Measurements from ENCODE around the gene BROX. TPM values are rescaled to one million over a fixed set of nuclear protein-coding genes. Genes with fewer than 3 reads are reported as not detected.

Gene BROX
- total and polyA plus RNA-seq, 4 experiments from 2014 or later, result 15.6 to 68.3 (median 41.5) TPM

- intact Hi-C loops (cut with micrococcal nuclease), result no loop called here
- no peaks in the 10 kb centered on the region for H3K9me3 Mint-ChIP-seq
- no peak overlapping the region for H3K4me3 Mint-ChIP-seq
- H3K27ac Mint-ChIP-seq, result peak overlapping the region in 1 of 7 donors; percentile 55
- no peak for DNase-seq
- peaks cover 64 to 81% of the 10 kb centered on the region in 2 donors for H3K36me3 Mint-ChIP-seq
- POLR2A ChIA-PET (ENCODE audit: partially characterized antibody), result interaction anchor here (2.7 kb wide), 1 partner anchor 15 kb away, joined by 11 read pairs; no protein-coding TSS in a partner anchor
- H3K4me1 ChIP-seq (ENCODE audit: insufficient read depth, low read length), result no peaks in the 10 kb centered on the region
- peaks cover 87% of the 10 kb centered on the region for H3K36me3 ChIP-seq (ENCODE audit: insufficient read depth, low read length)
- H3K4me3 ChIP-seq (ENCODE audit: low read length in 2 of 2), result no peak overlapping the region
- peaks cover 0 to 10% (median 5%) of the 10 kb centered on the region in 4 donors for H3K4me1 Mint-ChIP-seq
- H3K27me3 Mint-ChIP-seq, result no peaks in the 10 kb centered on the region
- CTCF ChIA-PET (ENCODE audit: partially characterized antibody), result interaction anchor here (1.0 kb wide), 1 partner anchor 395 kb away, joined by 3 read pairs; no protein-coding TSS in a partner anchor
- no peaks in the 10 kb centered on the region for H3K27me3 ChIP-seq (ENCODE audit: insufficient read depth, low read length)
- H3K27ac ChIP-seq (ENCODE audit: low read depth, low read length), result no peak overlapping the region
- no peaks in the 10 kb centered on the region for H3K9me3 ChIP-seq (ENCODE audit: control insufficient read depth in 1 of 2, low read length in 2 of 2)
These were observed 16.4 kb downstream of the BROX start for GRCh38 chr1:222728746-222729145.

- intact Hi-C loops (cut with micrococcal nuclease), result no loop called here
- Mint-ChIP-seq H3K36me3 (peaks cover 56 to 78% of the 10 kb centered on the region in 2 donors), H3K27me3 (no peaks in the 10 kb centered on the region), H3K4me3 (no peak overlapping the region), H3K27ac (peak overlapping the region in 3 of 7 donors; percentile 11 to 72 (median 30)), H3K4me1 (peaks cover 0 to 11% (median 4%) of the 10 kb centered on the region in 4 donors), H3K9me3 (no peaks in the 10 kb centered on the region)
- H3K9me3 ChIP-seq (ENCODE audit: control insufficient read depth in 1 of 2, low read length in 2 of 2), result no peaks in the 10 kb centered on the region
- no peak for DNase-seq
- H3K27me3 ChIP-seq (ENCODE audit: insufficient read depth, low read length), result no peaks in the 10 kb centered on the region
- POLR2A ChIA-PET (ENCODE audit: partially characterized antibody), result no interaction called here
- H3K4me3 ChIP-seq (ENCODE audit: low read length in 2 of 2), result no peak overlapping the region
- H3K36me3 ChIP-seq (ENCODE audit: insufficient read depth, low read length), result peaks cover 84% of the 10 kb centered on the region
- CTCF ChIA-PET (ENCODE audit: partially characterized antibody), result no interaction called here
- no peaks in the 10 kb centered on the region for H3K4me1 ChIP-seq (ENCODE audit: insufficient read depth, low read length)
- no peak overlapping the region for H3K27ac ChIP-seq (ENCODE audit: low read depth, low read length)
These were observed 18.5 kb downstream of the BROX start for GRCh38 chr1:222730866-222731265.

DNA sequence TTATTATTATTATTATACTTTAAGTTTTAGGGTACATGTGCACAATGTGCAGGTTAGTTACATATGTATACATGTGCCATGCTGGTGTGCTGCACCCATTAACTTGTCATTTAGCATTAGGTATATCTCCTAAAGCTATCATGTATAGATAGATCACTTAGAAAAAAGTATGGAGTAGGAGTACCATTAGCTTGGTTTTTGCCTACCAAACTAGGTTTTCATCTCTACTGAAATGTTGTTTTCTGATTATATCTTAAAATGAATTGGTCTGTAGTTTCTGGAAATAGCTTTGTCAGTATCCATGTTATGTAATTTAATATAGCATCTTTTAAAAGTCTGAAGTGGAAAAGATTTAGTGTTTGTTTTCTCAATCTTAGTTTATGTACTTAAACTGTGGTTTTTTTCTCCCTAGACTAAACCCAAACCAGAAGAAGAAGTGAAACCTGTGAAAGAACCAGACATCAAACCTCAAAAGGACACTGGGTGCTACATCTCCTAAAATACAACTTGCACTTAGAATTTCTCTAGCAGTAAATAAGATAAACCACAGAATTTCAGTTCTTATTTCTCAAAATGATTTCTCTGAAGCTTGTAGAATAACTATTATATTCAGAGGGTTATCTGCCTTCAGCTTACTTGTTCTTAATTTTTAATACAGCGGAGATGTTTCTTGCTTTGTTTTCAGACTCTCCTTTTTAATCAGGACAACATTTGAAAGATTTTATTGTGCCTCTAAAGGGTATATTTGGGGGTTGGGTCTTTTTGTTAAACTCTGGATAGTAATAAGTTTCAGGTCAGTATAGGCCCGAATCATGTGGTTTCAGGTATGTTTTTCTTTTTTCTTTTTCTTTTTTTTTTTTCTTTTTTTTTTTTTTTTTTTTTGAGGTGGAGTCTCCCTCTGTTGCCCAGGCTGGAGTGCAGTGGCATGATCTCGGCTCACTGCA, 20.1 kb downstream of the BROX start:
- Mint-ChIP-seq H3K4me3 (no peak overlapping the region), H3K27ac (peak overlapping the region in 4 of 7 donors; percentile 25 to 46 (median 36)), H3K4me1 (peaks cover 0 to 10% (median 4%) of the 10 kb centered on the region in 4 donors), H3K36me3 (peaks cover 47 to 66% of the 10 kb centered on the region in 2 donors), H3K9me3 (no peaks in the 10 kb centered on the region), H3K27me3 (no peaks in the 10 kb centered on the region)
- ChIA-PET POLR2A (ENCODE audit: partially characterized antibody) (no interaction called here), CTCF (ENCODE audit: partially characterized antibody) (no interaction called here)
- Histone ChIP-seq H3K4me1 (ENCODE audit: insufficient read depth, low read length) (no peaks in the 10 kb centered on the region), H3K36me3 (ENCODE audit: insufficient read depth, low read length) (peaks cover 69% of the 10 kb centered on the region), H3K27ac (ENCODE audit: low read depth, low read length) (no peak overlapping the region), H3K27me3 (ENCODE audit: insufficient read depth, low read length) (no peaks in the 10 kb centered on the region), H3K4me3 (ENCODE audit: low read length in 2 of 2) (no peak overlapping the region), H3K9me3 (ENCODE audit: control insufficient read depth in 1 of 2, low read length in 2 of 2) (no peaks in the 10 kb centered on the region)
- intact Hi-C loops (cut with micrococcal nuclease), result no loop called here
- DNase-seq, result no peak

DNA sequence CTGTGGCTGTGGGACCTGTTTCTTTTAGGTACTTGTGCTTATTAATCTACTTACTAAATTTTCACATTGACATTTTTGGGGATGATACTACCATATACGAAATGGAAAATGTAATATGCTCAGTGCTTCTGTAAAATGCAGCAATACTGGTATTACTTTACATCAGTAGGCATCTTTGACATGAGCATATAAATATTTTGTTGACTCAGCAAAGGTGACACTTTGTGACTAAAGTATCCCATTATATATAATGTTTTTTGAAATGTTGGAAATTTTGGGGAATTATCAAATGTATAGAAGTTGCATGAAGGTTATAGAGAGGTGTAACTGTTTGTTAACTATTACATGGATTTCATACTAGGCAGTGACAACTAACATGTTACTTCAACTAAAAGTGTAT, 22.4 kb downstream of the BROX start:
- no peaks in the 10 kb centered on the region for H3K9me3 ChIP-seq (ENCODE audit: control insufficient read depth in 1 of 2, low read length in 2 of 2)
- H3K36me3 ChIP-seq (ENCODE audit: insufficient read depth, low read length), result peaks cover 49% of the 10 kb centered on the region
- H3K4me1 Mint-ChIP-seq, result peaks cover 0 to 6% (median 2%) of the 10 kb centered on the region in 4 donors
- H3K4me3 ChIP-seq (ENCODE audit: low read length in 2 of 2), result no peak overlapping the region
- ChIA-PET CTCF (ENCODE audit: partially characterized antibody) (no interaction called here), POLR2A (ENCODE audit: partially characterized antibody) (no interaction called here)
- no peaks in the 10 kb centered on the region for H3K9me3 Mint-ChIP-seq
- no peaks in the 10 kb centered on the region for H3K27me3 ChIP-seq (ENCODE audit: insufficient read depth, low read length)
- no peak overlapping the region for H3K27ac Mint-ChIP-seq
- no peak overlapping the region for H3K4me3 Mint-ChIP-seq
- H3K27ac ChIP-seq (ENCODE audit: low read depth, low read length), result no peak overlapping the region
- peaks cover 29 to 45% of the 10 kb centered on the region in 2 donors for H3K36me3 Mint-ChIP-seq
- intact Hi-C loops (cut with micrococcal nuclease), result no loop called here
- H3K27me3 Mint-ChIP-seq, result no peaks in the 10 kb centered on the region
- no peak for DNase-seq
- H3K4me1 ChIP-seq (ENCODE audit: insufficient read depth, low read length), result no peaks in the 10 kb centered on the region

DNA sequence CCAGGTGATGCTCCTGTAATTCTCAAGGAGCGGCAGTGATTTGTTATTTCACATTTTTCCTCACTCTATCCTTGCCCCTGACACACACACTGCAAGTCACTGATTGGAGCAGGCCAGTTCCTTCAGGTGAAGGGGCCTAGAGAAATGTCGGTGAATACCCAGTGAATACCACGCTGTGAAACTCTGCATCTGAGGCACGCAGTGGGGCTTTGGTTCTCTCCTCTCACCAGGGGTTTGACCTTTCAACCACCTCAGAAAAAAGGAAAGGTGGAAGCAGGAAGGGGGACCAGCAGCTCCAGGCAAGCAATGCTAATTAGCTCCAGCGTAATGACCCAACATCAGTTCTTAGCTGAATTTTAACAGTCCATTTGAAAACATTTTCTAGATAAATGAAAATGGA, 24.1 kb downstream of the BROX start:
- peaks cover 20 to 31% of the 10 kb centered on the region in 2 donors for H3K36me3 Mint-ChIP-seq
- H3K4me3 ChIP-seq (ENCODE audit: low read length in 2 of 2), result no peak overlapping the region
- CTCF ChIA-PET (ENCODE audit: partially characterized antibody), result interaction anchor here (1.1 to 1.7 kb wide), 5 partner anchors 15 to 397 kb away, joined by 3 to 7 read pairs (median 3); no protein-coding TSS in a partner anchor
- H3K4me1 Mint-ChIP-seq, result peaks cover 0 to 2% (median 1%) of the 10 kb centered on the region in 4 donors
- H3K27ac ChIP-seq (ENCODE audit: low read depth, low read length), result no peak overlapping the region
- H3K4me1 ChIP-seq (ENCODE audit: insufficient read depth, low read length), result no peaks in the 10 kb centered on the region
- H3K27ac Mint-ChIP-seq, result no peak overlapping the region
- POLR2A ChIA-PET (ENCODE audit: partially characterized antibody), result no interaction called here
- intact Hi-C loops (cut with micrococcal nuclease), result no loop called here
- no peaks in the 10 kb centered on the region for H3K27me3 ChIP-seq (ENCODE audit: insufficient read depth, low read length)
- H3K9me3 Mint-ChIP-seq, result no peaks in the 10 kb centered on the region
- DNase-seq, result no peak
- peaks cover 34% of the 10 kb centered on the region for H3K36me3 ChIP-seq (ENCODE audit: insufficient read depth, low read length)
- no peak overlapping the region for H3K4me3 Mint-ChIP-seq
- no peaks in the 10 kb centered on the region for H3K9me3 ChIP-seq (ENCODE audit: control insufficient read depth in 1 of 2, low read length in 2 of 2)
- H3K27me3 Mint-ChIP-seq, result no peaks in the 10 kb centered on the region

- no peak within 1 kb of the TSS for H3K27ac Mint-ChIP-seq
- H3K9me3 Mint-ChIP-seq, result no peaks in the 10 kb centered on the region
- POLR2A ChIA-PET (ENCODE audit: partially characterized antibody), result interaction anchor here (0.9 kb wide), 1 partner anchor 24 kb away, joined by 3 read pairs; no protein-coding TSS in a partner anchor
These were observed 24.6 kb downstream of the BROX start, which contains the start of gene FAM177B for GRCh38 chr1:222736972-222737371. FAM177B (plus strand) TSS chr1:222737202; CDS start chr1:222746546, 9,344 bp downstream.

DNA sequence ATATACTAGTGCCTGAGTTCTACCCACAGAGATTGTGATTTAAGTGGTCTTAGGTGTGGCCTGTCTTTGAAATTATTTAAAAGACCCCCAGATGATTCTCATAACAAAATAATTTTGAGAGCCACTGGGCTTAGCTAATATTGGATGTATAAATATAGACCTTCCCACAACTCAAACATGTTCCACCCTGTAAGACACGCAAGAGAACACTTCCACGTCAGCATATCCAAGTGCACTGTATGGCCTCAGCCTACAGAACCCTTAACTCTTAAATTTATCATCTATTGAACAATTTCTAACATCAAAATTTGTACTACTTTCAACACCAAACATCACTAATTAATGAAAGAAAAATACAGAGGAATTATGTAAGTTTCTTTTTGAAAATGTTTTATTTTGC, 27.1 kb downstream of the BROX start:
- intact Hi-C loops (cut with micrococcal nuclease), result loop anchor here (2.0 kb wide), 1 partner anchor 383 kb away; no protein-coding TSS in a partner anchor
- peak overlapping the region in 1 of 7 donors; percentile 2 for H3K27ac Mint-ChIP-seq
- POLR2A ChIA-PET (ENCODE audit: partially characterized antibody), result no interaction called here

More at GRCh38 chr1:222736972-222737371, 24.6 kb downstream of the BROX start, which contains the start of gene FAM177B:
- H3K36me3 Mint-ChIP-seq, result peaks cover 17 to 27% of the 10 kb centered on the region in 2 donors
- H3K9me3 ChIP-seq (ENCODE audit: control insufficient read depth in 1 of 2, low read length in 2 of 2), result no peaks in the 10 kb centered on the region
- no peak for DNase-seq
- no peaks in the 10 kb centered on the region for H3K4me1 ChIP-seq (ENCODE audit: insufficient read depth, low read length)
- H3K36me3 ChIP-seq (ENCODE audit: insufficient read depth, low read length), result peaks cover 30% of the 10 kb centered on the region
- no peak within 1 kb of the TSS for H3K27ac ChIP-seq (ENCODE audit: low read depth, low read length)
- no peak within 1 kb of the TSS for H3K4me3 ChIP-seq (ENCODE audit: low read length in 2 of 2)
- CTCF ChIA-PET (ENCODE audit: partially characterized antibody), result interaction anchor here (1.1 to 1.7 kb wide), 3 partner anchors 14 to 396 kb away, joined by 3 to 7 read pairs (median 3); no protein-coding TSS in a partner anchor
- H3K4me1 Mint-ChIP-seq, result peaks cover 0 to 2% (median 0%) of the 10 kb centered on the region in 4 donors
- no peaks in the 10 kb centered on the region for H3K27me3 ChIP-seq (ENCODE audit: insufficient read depth, low read length)
- no peak within 1 kb of the TSS for H3K4me3 Mint-ChIP-seq
- H3K27me3 Mint-ChIP-seq, result no peaks in the 10 kb centered on the region
- intact Hi-C loops (cut with micrococcal nuclease), result no loop called here

More for the DNA sequence above, 27.1 kb downstream of the BROX start:
- no peak for DNase-seq
- Mint-ChIP-seq H3K36me3 (peaks cover 3 to 8% of the 10 kb centered on the region in 2 donors), H3K27me3 (no peaks in the 10 kb centered on the region), H3K9me3 (no peaks in the 10 kb centered on the region), H3K4me3 (no peak overlapping the region), H3K4me1 (peaks cover 0 to under 1% (median 0%) of the 10 kb centered on the region in 4 donors)
- H3K36me3 ChIP-seq (ENCODE audit: insufficient read depth, low read length), result peaks cover 11% of the 10 kb centered on the region
- no peaks in the 10 kb centered on the region for H3K4me1 ChIP-seq (ENCODE audit: insufficient read depth, low read length)
- CTCF ChIA-PET (ENCODE audit: partially characterized antibody), result interaction anchor here (0.9 to 2.3 kb wide), 8 partner anchors 11 to 944 kb away, joined by 3 to 13 read pairs (median 4); no protein-coding TSS in a partner anchor
- H3K27ac ChIP-seq (ENCODE audit: low read depth, low read length), result no peak overlapping the region
- no peaks in the 10 kb centered on the region for H3K9me3 ChIP-seq (ENCODE audit: control insufficient read depth in 1 of 2, low read length in 2 of 2)
- no peak overlapping the region for H3K4me3 ChIP-seq (ENCODE audit: low read length in 2 of 2)
- H3K27me3 ChIP-seq (ENCODE audit: insufficient read depth, low read length), result no peaks in the 10 kb centered on the region
